CD4-positive, alpha-beta T cell treated with Interleukin-4 for 1 hour (primary cell): ENCODE results near the gene GLS2.
"Not testable (repeated sequence)": the region's sequence is repeated elsewhere in the genome, so short reads cannot be mapped to it uniquely, and the experiment has no call there.

Source experiments
- DNase-seq, 2 donors: peaks; one replicate each; pipeline ENCODE4 v3.0.0-alpha.2; 2020 to 2022

Gene GLS2

DNA sequence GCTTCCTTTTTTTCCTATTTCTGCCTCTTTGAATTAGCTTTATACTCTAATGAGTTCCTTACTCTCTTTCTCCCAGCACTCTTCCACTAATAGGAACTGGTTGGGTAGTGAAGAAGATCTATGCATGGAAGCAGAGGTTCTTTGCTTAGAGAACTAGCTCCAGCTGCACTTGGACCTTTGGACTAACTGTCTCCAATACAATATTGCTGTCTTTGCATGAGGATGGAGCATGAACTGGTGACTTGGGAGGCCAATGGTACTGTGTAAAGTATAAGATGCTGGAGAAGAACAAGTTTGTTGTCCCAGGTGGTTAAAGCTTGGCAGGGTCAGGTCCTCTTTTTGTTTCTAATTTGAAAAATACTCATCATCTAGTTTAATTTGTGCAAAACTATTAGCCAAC is 2.4 kb upstream of the GLS2 start:
- DNase-seq = no peak

DNA sequence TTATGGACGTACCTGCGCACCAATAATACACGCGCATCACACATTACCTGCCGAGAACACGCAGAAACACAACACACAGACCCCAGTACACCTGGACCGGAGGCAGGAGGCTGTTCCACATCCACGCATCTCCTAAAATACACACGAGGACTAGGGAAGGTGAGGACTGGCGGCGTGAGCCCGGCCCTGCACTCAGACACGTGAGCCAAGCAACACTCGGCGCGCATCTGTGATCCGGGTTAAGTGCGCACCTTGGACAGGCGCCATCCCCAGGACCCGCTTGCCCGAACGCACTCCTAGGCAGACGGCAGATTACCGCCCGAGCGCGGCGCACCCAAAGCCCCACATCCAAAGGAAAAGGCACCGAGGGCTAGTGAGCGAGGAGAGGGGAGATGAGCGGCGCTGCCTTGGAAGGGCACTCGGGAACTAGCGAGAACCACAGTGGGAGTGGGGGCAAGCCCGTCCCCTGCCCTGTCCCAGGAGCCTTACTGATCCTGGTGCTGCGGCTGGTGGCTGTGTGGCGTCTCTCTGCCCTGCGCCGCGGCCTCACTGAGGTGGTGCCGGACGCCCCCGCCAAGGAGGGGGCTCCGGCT is 417 bp downstream of the GLS2 start:
- no peak for DNase-seq

DNA sequence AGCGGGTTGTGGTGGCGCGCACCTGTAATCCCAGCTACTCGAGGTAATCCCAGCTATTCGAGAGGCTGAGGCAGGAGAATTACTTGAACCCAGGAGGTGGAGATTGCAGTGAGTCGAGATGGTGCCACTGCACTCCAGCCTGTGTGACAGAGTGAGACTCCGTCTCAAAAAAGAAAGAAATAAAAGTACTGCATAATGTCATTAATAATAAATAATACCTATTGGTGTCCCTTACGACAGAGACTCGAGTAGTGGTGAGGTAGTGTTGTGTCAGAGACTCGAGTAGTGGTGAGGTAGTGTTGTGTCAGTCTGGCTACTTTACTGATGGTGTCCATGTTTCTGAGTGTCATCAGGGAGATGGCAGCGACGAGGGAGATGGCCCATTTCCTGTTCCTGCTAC is 1.3 kb downstream of the GLS2 start:
- no peak for DNase-seq

DNA sequence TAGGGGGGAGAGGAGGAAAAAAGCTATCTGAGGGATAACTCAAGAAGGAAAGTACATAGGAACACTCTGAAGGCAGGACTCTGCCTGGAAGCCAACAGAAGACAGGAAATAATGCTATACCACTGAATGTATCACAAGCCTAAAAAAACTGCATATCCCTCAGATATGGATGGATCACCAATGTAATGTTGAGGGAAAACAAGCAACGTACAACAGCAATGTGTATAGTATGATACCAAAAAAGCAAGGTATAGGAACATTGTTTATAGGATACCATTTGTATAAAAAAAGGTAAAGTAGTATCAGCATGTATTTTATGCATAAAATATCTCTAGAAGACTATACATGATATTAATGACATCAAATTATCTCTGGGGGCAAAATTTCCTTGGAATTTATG is 3.4 kb downstream of the GLS2 start:
- DNase-seq = no peak

DNA sequence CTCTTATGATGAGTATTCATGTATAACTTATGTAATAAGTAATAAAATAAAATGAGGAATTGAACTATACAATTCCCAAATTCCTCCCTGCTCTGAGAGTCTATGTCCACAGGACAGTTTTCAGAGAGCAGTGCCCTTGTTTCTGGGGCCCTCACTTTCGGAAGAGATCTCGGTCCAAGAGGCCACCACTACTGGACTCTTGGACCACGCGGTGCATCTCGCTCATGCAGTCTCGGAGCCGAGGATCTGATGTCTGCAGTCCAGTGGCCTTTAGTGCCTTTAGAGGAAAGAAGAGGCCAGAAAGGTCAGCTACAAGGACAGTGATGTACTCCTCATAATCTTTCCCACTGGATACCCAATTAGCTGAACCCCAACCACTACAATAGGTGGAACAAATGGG is 8.3 kb downstream of the GLS2 start:
- no peak for DNase-seq

DNA sequence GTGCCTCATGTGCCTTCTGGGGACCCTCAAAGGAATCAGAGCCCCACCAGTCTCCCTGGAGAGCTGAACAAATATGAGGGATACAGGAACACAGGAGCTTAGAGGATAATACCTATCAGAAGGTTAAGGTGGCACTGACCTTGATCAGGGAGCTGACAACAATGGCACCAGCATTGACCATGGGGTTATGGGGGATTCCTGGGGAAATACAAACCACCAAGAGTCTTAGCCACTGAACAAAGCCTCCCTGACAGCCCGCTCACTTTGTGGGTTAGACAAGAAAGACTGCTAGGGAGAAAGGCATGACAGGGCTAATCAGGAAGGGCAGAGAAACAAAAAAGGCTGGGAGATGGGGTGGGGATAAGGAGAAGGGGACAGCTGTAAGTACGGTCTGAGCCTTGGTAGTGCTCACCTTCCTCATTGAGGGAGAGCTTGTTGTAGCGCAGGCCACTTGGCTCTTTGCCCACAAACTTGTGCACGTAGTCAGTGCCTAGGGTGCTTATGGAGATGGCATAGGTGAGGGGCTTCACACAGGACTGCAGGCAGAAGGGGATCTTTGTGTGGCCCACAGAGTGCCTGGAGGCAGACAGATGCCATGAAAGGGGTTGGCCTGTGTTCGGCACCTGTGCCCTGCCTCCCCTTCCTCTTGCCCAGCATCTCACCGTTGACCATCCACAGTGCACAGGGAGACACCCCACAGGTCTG is 10.3 kb downstream of the GLS2 start:
- DNase-seq = no peak

DNA sequence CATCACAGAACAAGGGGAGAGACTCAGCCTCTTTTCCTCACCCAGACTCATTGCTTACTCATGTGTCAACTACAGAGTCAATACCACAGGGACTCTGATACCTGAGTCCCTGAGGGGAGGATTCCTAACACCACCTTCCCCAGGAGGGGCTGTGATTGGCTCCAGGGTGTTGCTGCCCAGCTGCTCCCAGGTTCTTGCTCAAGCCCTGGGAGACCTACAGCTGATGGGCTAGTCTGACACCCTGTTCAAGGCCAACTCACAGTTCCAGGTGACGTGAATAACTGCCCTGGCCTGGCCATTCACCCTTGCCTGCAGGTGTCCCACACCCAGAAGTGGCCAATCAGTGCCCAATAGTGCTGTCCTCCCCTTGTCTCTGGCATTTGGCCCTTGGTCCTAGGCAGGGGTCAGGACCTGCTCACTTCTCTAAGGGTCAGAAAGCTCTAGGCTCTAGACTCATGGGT is 11.0 kb downstream of the GLS2 start:
- DNase-seq = no peak

DNA sequence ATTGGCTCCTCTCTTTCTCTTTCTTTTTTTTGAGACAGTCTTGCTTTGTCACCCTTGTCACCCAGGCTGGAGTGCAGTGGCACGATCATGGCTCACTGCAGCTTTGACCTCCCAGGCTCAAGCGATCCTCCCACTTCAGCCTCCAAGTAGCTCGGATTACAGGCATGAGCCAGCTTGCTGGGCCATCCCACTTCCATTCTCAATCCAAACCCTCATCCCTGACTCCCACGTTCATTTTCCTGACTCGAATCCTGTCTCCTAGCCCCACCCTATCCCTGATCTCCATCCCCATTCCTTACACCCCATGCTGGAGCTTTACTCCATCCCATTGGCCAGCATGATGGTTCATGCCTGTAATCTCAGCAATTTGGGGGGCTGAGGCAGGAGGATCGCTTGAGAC is 11.8 kb downstream of the GLS2 start:
- no peak for DNase-seq

DNA sequence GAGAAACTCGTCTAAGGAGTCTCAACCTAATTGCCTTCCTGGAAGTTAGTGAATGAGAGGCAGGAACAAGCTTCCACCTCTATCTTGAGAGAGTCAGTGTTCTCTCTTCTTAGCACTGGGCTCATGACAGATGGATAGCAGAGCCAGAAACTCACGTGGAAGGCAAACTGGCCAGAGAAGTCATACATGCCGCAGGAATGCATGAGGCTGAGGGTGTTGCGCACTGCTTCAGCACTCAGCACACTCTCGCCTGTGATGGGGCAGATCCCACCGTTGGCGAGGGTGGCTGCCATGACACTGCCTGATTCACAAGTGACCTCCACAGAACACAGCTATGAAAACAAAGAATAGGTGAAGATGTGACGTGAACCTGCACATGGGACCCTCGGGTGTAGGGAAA is 13.6 kb downstream of the GLS2 start:
- DNase-seq = no peak

DNA sequence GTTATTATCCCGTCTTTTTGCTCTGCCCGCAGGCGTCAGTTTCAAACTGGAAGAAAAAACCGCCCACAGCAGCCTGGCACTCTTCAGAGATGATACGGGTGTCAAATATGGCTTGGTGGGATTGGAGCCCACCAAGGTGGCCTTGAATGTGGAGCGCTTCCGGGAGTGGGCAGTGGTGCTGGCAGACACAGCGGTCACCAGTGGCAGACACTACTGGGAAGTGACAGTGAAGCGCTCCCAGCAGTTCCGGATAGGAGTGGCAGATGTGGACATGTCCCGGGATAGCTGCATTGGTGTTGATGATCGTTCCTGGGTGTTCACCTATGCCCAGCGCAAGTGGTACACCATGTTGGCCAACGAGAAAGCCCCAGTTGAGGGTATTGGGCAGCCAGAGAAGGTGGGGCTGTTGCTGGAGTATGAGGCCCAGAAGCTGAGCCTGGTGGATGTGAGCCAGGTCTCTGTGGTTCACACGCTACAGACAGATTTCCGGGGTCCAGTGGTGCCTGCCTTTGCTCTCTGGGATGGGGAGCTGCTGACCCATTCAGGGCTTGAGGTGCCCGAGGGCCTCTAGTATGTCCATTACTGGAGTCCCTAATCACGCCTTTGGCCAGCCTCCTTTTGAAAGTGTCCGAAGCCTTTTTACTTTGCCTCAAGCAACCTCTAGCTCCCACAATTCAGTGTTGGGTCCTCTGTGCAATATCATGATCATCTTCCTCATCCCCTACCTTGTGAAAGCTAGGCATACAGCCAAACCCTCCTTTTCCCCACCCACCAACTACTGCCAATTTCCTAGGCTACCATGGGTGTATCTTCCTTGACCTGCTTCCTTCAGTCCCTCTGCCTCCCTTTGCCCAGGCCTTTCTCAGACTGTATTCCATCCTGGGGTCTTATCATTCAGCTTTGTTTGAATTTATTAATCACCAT is 18.7 kb downstream of the GLS2 start:
- peak in 1 of 2 donors; percentile 5 for DNase-seq

DNA sequence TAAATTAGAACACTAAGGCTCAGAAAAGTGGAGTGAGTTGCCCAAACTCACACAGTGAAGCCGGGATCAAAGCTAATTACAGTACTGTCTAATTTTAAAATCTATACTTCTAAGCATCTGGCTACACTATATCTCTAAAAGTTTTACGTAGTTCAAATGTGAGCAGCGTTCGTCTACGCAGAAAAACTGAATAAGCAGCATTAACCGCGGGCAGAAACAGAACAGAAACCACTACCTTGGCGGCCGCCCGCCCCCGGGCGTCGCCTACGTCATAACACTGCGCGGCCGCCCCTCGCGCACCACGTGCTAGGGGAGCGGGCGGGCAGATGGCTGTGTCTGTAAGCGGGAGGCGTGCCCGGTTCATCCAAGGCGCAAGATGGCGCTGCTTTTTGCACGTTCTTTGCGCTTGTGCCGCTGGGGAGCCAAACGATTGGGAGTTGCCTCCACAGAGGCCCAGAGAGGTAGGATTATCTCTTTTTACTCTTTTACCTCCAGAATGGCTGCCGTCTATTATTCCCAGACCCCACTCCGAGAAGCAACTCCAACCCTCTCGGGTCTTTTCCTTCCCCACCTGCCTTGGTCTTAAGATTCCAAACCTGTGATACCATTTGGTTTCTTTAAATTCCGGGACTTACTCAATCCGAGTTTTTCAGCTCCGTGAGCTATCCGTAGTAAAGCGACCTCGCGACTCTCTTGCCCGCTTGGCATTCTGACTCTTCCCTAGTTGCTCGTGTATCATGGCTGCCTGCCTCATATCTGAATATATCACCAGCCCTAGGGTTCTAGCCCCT is 19.6 kb downstream of the GLS2 start, which contains the start of gene SPRYD4:
Gene SPRYD4, plus strand, starts transcription at position 363 of the 791 bp plus-strand sequence. Its CDS starts 14 bp downstream, at position 377.
- peak; percentile 95 for DNase-seq

DNA sequence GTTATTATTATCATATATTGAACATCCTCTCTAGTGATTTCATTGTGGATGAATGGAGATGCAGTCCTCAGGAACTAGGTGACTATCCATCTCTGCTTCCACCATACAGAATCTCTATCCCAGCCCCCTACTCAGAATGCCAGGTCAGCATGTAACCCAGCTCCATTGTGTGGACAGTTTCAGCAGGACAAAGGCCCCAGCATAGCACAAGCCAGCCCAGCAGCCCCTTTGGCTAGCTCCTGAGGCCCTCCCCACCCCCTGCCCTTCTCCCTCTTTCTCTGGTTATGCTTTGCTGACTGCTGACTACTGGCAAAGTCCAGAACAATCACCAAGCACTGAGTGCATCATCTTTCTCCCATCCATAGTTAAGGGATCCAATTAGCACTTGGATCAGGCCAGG is 25.4 kb downstream of the GLS2 start:
- no peak for DNase-seq

DNA sequence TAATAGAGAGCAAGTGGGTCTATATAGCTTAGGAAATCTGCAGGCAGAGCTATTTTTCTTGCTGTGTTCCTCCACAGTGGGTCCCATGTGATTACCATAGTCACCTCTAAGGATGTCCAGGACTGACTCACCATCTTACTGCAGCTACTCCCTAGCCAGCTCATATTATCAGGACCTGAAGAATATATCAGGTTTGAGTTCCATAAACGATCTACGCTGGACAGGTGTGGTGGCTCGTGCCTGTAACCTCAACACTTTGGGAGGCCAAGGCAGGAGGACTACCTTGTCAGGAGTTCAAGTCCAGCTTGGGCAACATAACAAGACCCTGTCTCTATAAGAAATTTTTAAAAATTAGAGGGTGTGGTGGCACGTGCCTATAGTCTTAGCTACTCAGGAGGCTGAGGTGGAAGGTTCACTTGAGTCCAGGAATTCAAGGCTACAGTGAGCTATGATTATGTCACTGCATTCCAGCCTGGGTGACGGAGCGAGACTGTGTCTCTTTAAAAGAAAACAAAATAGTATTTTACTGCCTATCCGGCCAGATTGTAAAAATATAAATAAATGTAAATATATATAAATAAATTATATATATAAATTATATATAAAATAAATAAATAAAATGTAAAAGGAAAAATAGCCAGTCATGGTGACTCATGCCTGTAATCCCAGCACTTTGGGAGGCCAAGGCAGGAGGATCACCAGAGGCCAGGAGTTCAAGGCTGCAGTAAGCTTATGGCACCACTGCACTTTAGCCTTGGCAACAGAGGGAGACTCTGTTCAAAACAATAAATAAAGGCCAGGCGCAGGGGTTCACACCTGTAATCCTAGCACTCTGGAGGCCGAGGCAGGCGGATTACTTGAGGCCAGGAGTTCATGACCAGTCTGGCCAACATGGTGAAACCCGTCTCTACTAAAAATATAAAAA is 26.5 kb downstream of the GLS2 start:
- DNase-seq = no peak

DNA sequence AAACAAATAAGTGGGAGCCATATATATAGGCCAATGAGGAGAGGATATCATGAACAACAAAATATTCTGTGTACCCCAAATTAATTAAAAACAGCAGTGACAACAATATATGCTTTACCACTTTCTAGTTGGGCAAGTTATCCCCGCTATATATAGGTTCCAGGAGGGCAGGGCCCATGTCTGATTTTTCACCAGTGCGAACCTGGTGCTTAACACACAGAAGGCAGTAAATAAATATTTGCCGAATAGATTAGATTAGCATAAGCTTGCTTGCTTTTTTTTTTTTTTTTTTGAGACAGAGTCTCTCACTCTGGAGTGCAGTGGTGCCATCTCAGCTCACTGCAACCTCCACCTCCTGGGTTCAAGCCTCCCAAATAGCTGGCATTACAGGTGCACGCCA is 30.1 kb downstream of the GLS2 start:
- DNase-seq = no peak

DNA sequence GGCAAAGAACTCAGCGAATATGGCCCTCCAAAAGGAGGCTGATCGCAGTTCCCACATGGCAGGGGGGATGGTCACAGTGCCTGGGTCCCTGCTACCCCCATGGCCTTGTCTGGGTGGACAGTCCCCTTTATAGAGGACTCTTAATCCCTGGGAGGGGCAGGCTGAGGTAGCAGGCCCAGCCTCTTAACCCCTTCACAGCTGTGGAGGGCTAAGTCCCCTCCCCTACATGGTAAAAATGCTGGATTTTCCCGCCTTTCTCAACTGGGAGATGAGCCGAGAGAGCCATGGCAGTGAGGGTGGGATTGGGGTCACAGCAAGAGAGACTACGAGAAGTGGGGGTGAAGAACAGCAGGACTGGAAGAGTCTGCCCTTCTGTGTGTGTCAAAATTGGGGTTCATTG is 33.4 kb downstream of the GLS2 start, which contains the start of gene MIP:
Gene MIP, minus strand, starts transcription at position 101 of the 400 bp plus-strand sequence. Its CDS starts 44 bp downstream, at position 57.
- no peak for DNase-seq

DNA sequence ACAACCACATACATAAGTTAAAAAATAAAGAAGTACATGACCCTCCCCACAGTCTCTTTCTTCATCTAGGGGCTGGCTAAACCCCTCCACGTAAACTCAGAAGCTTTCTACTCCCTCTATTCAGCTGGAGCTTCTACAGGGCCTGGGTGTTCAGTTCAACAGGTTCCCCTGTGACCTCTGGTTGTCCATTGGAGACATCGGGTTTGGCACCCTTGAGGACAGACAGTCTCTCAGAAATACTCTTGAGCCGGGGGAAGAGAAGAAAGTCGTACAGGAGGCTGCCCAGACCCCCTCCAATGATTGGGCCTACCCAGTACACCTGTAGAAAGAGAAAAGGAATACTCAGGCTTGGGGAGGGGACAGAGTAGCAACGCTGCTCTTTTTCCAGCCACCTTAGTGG is 36.8 kb downstream of the GLS2 start:
- no peak for DNase-seq

DNA sequence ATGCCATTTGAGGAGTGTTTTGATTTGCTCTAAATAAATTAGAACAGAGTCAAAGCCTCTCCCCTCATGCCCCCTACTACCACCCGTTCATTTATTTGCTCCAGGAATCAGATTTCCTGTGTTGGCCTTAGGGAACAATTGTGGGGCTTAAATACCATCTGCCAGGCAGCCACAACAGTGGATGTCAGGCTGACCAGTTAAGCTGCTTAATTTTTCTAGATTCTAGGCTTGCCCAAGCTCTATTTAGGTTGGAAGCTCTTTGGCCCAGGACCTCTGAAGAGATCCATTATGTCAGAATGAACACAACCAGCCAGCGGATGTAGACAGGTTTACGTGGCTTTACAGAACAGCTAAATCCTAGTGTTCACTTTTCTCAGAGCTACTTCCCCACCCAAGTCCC is 37.7 kb downstream of the GLS2 start:
- no peak for DNase-seq

DNA sequence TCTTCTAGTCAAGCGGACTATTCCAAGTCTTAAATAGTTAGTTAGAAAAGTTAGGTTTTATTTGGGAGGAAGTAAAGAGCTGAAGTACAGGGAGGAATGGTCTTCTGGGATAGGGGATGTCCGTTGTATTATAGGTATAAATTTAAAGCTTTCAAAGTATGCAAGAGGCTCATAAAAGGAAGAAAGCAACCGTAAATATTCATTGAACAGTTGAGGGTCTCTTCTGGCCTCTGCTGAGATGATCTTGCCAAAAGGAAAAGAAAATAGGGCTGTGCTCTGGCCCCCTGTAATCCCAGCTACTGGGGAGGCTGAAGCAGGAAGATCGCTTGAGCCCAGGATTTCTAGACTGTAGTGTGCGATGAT is 38.4 kb downstream of the GLS2 start:
- no peak for DNase-seq

DNA sequence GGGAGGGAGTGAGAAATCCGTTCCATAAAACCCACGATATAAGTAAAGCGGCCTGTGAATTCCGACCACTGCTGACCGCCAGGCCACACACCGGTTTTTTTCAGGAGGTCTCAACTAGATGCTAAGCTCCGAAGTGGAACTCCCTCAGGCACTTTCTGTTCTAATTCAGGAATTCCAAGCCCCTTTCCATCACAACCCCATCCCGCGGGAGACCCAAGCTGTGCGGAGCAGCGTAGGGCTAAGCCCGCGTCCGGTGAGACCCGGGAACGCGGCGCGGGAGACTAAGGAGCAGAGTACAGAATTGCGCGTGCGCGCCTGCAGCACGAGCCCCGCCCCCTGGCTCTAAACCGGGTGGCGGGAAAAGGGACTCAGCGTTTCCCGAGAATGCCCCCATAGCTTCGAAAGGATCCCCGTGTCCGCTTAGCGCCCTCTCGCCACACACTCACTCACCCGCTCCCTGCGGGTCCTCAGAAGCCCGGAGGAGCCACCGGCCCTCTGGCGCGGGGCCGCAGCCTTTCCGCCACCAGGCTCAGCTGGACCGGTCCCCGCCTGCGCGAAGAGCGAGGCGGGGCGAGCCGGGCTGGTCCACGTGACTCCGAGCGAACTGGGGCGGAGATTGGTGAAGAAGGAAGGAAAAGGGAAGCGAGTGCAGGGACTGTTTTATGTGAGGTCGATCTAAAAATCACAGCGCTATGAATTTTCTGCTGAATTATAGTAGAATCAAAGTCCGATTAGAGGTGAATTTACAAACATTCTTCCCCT is 38.9 kb downstream of the GLS2 start, which contains the start of gene TIMELESS:
Gene TIMELESS, minus strand, starts transcription at position 567 of the 762 bp plus-strand sequence. CDS start 15,256 bp downstream, outside the sequence.
- DNase-seq = peak; percentile 84

DNA sequence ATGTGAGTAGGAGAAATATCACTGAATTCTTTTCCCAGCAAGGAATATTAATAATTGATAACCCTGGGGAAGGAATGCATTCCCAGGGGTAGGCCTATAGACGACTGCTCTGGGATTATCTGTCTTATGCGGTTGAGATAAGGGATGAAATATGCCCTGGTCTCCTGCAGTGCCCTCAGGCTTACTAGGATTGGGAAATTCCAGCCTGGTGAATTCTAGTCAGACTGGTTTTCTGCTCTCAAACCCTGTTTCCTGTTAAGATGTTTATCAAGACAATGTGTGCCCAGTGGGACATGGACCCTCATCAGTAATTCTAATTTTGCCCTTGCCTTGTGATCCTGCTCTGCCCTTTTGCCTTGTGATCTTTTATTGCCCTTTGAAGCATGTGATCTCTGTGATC is 44.8 kb downstream of the GLS2 start:
- not testable (repeated sequence) for DNase-seq
